Measurements from ENCODE around the gene IL17REL.

The IL17REL gene

DNA sequence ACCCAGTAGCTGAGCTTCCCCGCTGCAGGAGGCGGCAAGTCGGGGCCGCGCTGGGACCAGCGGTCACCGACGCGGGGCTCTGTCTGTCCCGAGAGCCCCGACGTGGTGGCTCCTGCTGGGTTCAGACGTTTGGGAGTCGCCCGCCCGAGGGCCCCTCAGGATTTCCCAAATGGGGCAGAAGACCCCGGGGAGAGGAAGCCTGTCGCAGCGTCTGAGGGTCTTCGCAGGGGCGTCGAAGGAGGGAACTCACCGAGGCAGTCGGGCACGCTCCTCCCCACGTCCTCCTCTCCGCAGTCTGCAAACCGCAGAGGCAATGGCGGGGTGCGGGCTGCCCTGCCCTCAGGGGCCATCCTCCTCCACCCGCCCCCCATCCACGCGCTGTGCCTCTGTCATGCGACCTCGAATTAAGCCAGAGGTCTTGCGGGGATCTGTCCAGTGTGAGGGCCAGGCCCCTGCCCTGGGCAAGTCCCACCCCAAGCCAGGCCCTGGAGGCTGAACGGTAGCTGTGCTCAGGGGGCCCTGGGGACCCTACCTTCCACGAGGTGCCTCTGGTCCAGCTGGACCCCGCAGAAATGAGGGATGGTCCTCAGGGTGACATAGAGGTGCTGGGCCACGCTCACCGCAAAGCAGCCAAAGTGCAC, 12.5 kb downstream of the IL17REL start:
- H3F3A ChIP-seq (ENCODE audit: insufficient read depth, low read length): no peaks in the 10 kb centered on the region
- no peak overlapping the region for H2AFZ ChIP-seq (ENCODE audit: low read length)
- TF ChIP-seq EZH2 (IDR thresholded peaks at IDR 0.05; ENCODE audit: borderline replicate concordance, low read length): no peak
- TF ChIP-seq, protein P1, sequence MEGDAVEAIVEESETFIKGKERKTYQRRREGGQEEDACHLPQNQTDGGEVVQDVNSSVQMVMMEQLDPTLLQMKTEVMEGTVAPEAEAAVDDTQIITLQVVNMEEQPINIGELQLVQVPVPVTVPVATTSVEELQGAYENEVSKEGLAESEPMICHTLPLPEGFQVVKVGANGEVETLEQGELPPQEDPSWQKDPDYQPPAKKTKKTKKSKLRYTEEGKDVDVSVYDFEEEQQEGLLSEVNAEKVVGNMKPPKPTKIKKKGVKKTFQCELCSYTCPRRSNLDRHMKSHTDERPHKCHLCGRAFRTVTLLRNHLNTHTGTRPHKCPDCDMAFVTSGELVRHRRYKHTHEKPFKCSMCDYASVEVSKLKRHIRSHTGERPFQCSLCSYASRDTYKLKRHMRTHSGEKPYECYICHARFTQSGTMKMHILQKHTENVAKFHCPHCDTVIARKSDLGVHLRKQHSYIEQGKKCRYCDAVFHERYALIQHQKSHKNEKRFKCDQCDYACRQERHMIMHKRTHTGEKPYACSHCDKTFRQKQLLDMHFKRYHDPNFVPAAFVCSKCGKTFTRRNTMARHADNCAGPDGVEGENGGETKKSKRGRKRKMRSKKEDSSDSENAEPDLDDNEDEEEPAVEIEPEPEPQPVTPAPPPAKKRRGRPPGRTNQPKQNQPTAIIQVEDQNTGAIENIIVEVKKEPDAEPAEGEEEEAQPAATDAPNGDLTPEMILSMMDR (IDR thresholded peaks at IDR 0.05; ENCODE audit: low read length): no peak
- H3K4me1 ChIP-seq (ENCODE audit: insufficient read depth, low read length, severe bottlenecking): no peaks in the 10 kb centered on the region
- H3K9me3 ChIP-seq (ENCODE audit: low read length): no peaks in the 10 kb centered on the region
- H3K27me3 ChIP-seq (ENCODE audit: insufficient read depth, low read length): no peaks in the 10 kb centered on the region
- no peaks in the 10 kb centered on the region for H4K20me1 ChIP-seq (ENCODE audit: insufficient read depth, low read length)
- no peaks in the 10 kb centered on the region for H3K36me3 ChIP-seq (ENCODE audit: insufficient read depth, low read length)
- no peak overlapping the region for H3K9ac ChIP-seq (ENCODE audit: low read length)
- no peak overlapping the region for H3K4me2 ChIP-seq (ENCODE audit: low read length)
- no peak overlapping the region for H3K27ac ChIP-seq (ENCODE audit: low read depth, low read length, poor library complexity, severe bottlenecking)
- H3K9me2 ChIP-seq (ENCODE audit: low read depth, low read length): no peaks in the 10 kb centered on the region
- no peaks in the 10 kb centered on the region for H3K79me2 ChIP-seq (ENCODE audit: insufficient read depth, low read length)
- H3K4me3 ChIP-seq (ENCODE audit: low read depth, low read length, poor library complexity, severe bottlenecking): no peak overlapping the region

DNA sequence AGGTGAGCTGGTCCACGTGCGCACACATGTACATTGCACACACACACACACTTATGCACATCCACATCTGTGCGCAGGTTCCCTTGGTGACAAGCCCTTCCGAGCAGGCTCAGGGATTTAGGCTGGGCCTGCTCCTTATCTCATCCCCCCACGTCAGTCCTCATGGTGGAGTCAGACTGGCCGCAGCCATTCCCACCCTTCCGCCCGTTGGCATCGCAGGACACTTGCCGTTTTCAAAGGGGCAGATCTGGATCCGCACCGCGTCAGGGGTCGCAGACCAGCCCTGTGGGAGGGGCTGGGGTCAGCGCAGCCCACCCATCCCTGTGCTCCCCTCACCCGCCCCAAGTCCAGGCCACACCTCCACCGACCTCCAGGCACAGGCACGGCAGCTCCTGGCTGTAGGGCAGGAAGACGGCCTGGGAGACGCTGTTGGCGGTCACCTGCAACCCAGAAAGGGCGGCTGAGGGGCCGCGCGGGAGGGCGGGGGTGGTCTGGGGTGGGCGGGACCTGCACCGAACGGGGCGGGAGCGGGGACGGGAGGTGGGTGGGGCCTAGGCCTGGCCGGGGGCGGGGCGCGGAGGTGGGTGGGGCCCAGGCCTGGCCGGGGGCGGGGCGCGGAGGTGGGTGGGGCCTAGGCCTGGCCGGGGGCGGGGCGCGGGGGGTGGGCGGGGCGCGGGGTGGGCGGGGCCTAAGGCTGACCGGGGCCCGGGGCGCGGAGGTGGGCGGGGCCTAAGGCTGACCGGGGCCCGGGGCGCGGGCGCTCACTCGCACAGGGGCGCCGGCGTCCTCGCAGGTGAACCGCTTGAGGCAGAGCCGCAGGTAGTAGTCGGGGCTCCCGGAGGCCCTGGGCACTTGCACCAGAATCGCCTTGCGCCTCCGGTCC, 13.3 kb downstream of the IL17REL start:
- Histone ChIP-seq H3F3A (ENCODE audit: insufficient read depth, low read length) (no peaks in the 10 kb centered on the region), H3K4me2 (ENCODE audit: low read length) (no peak overlapping the region), H4K20me1 (ENCODE audit: insufficient read depth, low read length) (no peaks in the 10 kb centered on the region), H3K9me2 (ENCODE audit: low read depth, low read length) (no peaks in the 10 kb centered on the region), H3K27ac (ENCODE audit: low read depth, low read length, poor library complexity, severe bottlenecking) (no peak overlapping the region), H3K4me1 (ENCODE audit: insufficient read depth, low read length, severe bottlenecking) (no peaks in the 10 kb centered on the region), H3K36me3 (ENCODE audit: insufficient read depth, low read length) (no peaks in the 10 kb centered on the region), H3K9ac (ENCODE audit: low read length) (no peak overlapping the region), H3K27me3 (ENCODE audit: insufficient read depth, low read length) (no peaks in the 10 kb centered on the region), H3K79me2 (ENCODE audit: insufficient read depth, low read length) (no peaks in the 10 kb centered on the region), H2AFZ (ENCODE audit: low read length) (no peak overlapping the region), H3K4me3 (ENCODE audit: low read depth, low read length, poor library complexity, severe bottlenecking) (no peak overlapping the region), H3K9me3 (ENCODE audit: low read length) (no peaks in the 10 kb centered on the region)
- TF ChIP-seq, protein P1 (IDR thresholded peaks at IDR 0.05; ENCODE audit: low read length): no peak
- TF ChIP-seq EZH2 (IDR thresholded peaks at IDR 0.05; ENCODE audit: borderline replicate concordance, low read length): no peak

GRCh38 chr22:49998718-49999062, 13.9 kb downstream of the IL17REL start:
- Histone ChIP-seq H3K9ac (ENCODE audit: low read length) (no peak overlapping the region), H3K79me2 (ENCODE audit: insufficient read depth, low read length) (no peaks in the 10 kb centered on the region), H4K20me1 (ENCODE audit: insufficient read depth, low read length) (no peaks in the 10 kb centered on the region), H3K27me3 (ENCODE audit: insufficient read depth, low read length) (no peaks in the 10 kb centered on the region), H3K9me2 (ENCODE audit: low read depth, low read length) (no peaks in the 10 kb centered on the region), H3K27ac (ENCODE audit: low read depth, low read length, poor library complexity, severe bottlenecking) (no peak overlapping the region), H3K9me3 (ENCODE audit: low read length) (no peaks in the 10 kb centered on the region), H3K4me3 (ENCODE audit: low read depth, low read length, poor library complexity, severe bottlenecking) (no peak overlapping the region), H3F3A (ENCODE audit: insufficient read depth, low read length) (no peaks in the 10 kb centered on the region), H3K36me3 (ENCODE audit: insufficient read depth, low read length) (no peaks in the 10 kb centered on the region), H3K4me1 (ENCODE audit: insufficient read depth, low read length, severe bottlenecking) (no peaks in the 10 kb centered on the region), H2AFZ (ENCODE audit: low read length) (no peak overlapping the region), H3K4me2 (ENCODE audit: low read length) (no peak overlapping the region)
- TF ChIP-seq, protein P1 (IDR thresholded peaks at IDR 0.05; ENCODE audit: low read length): no peak
- TF ChIP-seq EZH2 (IDR thresholded peaks at IDR 0.05; ENCODE audit: borderline replicate concordance, low read length): no peak

All from OCI-LY1 (cell line).